Stimulated activated CD8-positive, alpha-beta memory T cell treated with anti-CD3 and anti-CD28 coated beads, Interleukin-4, amount 100 ng/mL, for 24 hours (primary cell): ENCODE data around the gene KRTAP4-6.
"Not testable (repeated sequence)": the region's sequence is repeated elsewhere in the genome, so short reads cannot be mapped to it uniquely, and the experiment has no call there.

ENCODE experiments used
- DNase-seq: peaks from one replicate; pipeline ENCODE4 v3.0.0-alpha.2; 2020; ENCODE audit warnings: low read depth

KRTAP4-6 gene

GRCh38 chr17:41140360-41141131, at the start of gene KRTAP4-6:
TSS of gene KRTAP4-6 (minus strand) at chr17:41140544. CDS start at chr17:41140487, 57 bp downstream.
- DNase-seq: no peak

- not testable (repeated sequence) for DNase-seq
Observed at GRCh38 chr17:41189837-41190318, 49.5 kb upstream of the KRTAP4-6 start, which contains the start of gene KRTAP9-1. TSS of gene KRTAP9-1 (plus strand) at chr17:41189887. CDS start at chr17:41189887, 0 bp downstream.

GRCh38 chr17:41186872-41187271, 46.5 kb upstream of the KRTAP4-6 start:
- no peak for DNase-seq

GRCh38 chr17:41185001-41185400, 44.7 kb upstream of the KRTAP4-6 start:
- DNase-seq: no peak

GRCh38 chr17:41184480-41184961, 44.2 kb upstream of the KRTAP4-6 start, which contains the start of gene KRTAP4-1:
TSS of gene KRTAP4-1 (minus strand) at chr17:41184911. CDS start at chr17:41184854, 57 bp downstream.
- no peak for DNase-seq

GRCh38 chr17:41178843-41179616, 38.7 kb upstream of the KRTAP4-6 start:
- no peak for DNase-seq

- DNase-seq: no peak
Observed at GRCh38 chr17:41178341-41178740, 38.0 kb upstream of the KRTAP4-6 start.

GRCh38 chr17:41177727-41178271, 37.5 kb upstream of the KRTAP4-6 start, which contains the start of gene KRTAP4-2:
TSS of gene KRTAP4-2 (minus strand) at chr17:41178221. CDS start at chr17:41178164, 57 bp downstream.
- no peak for DNase-seq

GRCh38 chr17:41176744-41177387, 36.5 kb upstream of the KRTAP4-6 start:
- no peak for DNase-seq

- DNase-seq: no peak
Observed at GRCh38 chr17:41171886-41172285, 31.5 kb upstream of the KRTAP4-6 start.

GRCh38 chr17:41168121-41168520, 27.8 kb upstream of the KRTAP4-6 start, which contains the start of gene KRTAP4-3:
TSS of gene KRTAP4-3 (minus strand) at chr17:41168221. CDS start at chr17:41168172, 49 bp downstream.
- no peak for DNase-seq

- DNase-seq: no peak
Observed at GRCh38 chr17:41167561-41167960, 27.2 kb upstream of the KRTAP4-6 start.

- no peak for DNase-seq
Observed at GRCh38 chr17:41163828-41164227, 23.5 kb upstream of the KRTAP4-6 start.

- DNase-seq: no peak
Observed at GRCh38 chr17:41160648-41161047, 20.3 kb upstream of the KRTAP4-6 start, which contains the start of gene KRTAP4-4. TSS of gene KRTAP4-4 (minus strand) at chr17:41160748. CDS start at chr17:41160691, 57 bp downstream.

- DNase-seq: not testable (repeated sequence)
Observed at GRCh38 chr17:41160190-41160589, 19.8 kb upstream of the KRTAP4-6 start.

- DNase-seq: no peak
Observed at GRCh38 chr17:41153856-41154255, 13.5 kb upstream of the KRTAP4-6 start.

- no peak for DNase-seq
Observed at GRCh38 chr17:41151525-41151924, 11.2 kb upstream of the KRTAP4-6 start.

GRCh38 chr17:41150026-41150425, 9.7 kb upstream of the KRTAP4-6 start:
- no peak for DNase-seq

GRCh38 chr17:41149652-41149985, 9.3 kb upstream of the KRTAP4-6 start, which contains the start of gene KRTAP4-5:
TSS of gene KRTAP4-5 (minus strand) at chr17:41149825. CDS start at chr17:41149767, 58 bp downstream.
- DNase-seq: no peak

GRCh38 chr17:41148971-41149651, 8.8 kb upstream of the KRTAP4-6 start:
- not testable (repeated sequence) for DNase-seq
